ENCODE results near the gene ARSH. TPM values are rescaled to one million over a fixed set of nuclear protein-coding genes. Genes with fewer than 3 reads are reported as not detected.
"Not testable (repeated sequence)": the region's sequence is repeated elsewhere in the genome, so short reads cannot be mapped to it uniquely, and the experiment has no call there.

ARSH gene
- total RNA-seq, 1 experiment from 2014 or later: not detected

- TF ChIP-seq TCF7L2 (IDR thresholded peaks at IDR 0.05; ENCODE audit: low read depth, low read length): no peak
- TF ChIP-seq REST (IDR thresholded peaks at IDR 0.05; ENCODE audit: insufficient read depth in 1 of 2, low read depth in 2 of 2, low read length in 1 of 2): no peak
- no peak for TF ChIP-seq SIN3A (IDR thresholded peaks at IDR 0.05; ENCODE audit: borderline replicate concordance, insufficient read depth, low read depth, low read length)
- TF ChIP-seq CTCF (IDR thresholded peaks at IDR 0.05): no peak
- no peak for TF ChIP-seq POLR2AphosphoS5 (IDR thresholded peaks at IDR 0.05; ENCODE audit: low read depth, low read length)
- ChIA-PET CTCF (no interaction called here), POLR2A (no interaction called here)
- Histone ChIP-seq H3K9me3 (ENCODE audit: control insufficient read depth, insufficient read depth, low read depth, low read length) (no peaks in the 10 kb centered on the region), H3K4me1 (ENCODE audit: control insufficient read depth, insufficient read depth, low read length) (no peaks in the 10 kb centered on the region), H3K4me3 (ENCODE audit: low read depth in 2 of 2, low read length in 2 of 2) (no peak overlapping the region), H3K36me3 (ENCODE audit: control insufficient read depth, insufficient read depth, low read length) (no peaks in the 10 kb centered on the region), H3K27ac (ENCODE audit: low read length) (no peak overlapping the region), H3K27me3 (ENCODE audit: control insufficient read depth, insufficient read depth, low read length) (no peaks in the 10 kb centered on the region)
- DNase-seq (ENCODE audit: low read depth, low spot score) (no peak), ATAC-seq (no peak)
- in situ Hi-C loops (cut with HindIII; ENCODE audit: low pct_unique_long_range_greater_than_20kb, low sequenced_read_pairs) (no loop called here), intact Hi-C loops (cut with micrococcal nuclease; ENCODE audit: unreplicated experiment) (no loop called here)
- BruUV-seq (replicated peaks): no TSS peak
Measured at GRCh38 chrX:2974961-2975360, 31.4 kb upstream of the ARSH start.

- CTCF ChIA-PET; H3K36me3 ChIP-seq (ENCODE audit: control insufficient read depth, insufficient read depth, low read length); POLR2A ChIA-PET; ATAC-seq; DNase-seq (ENCODE audit: low read depth, low spot score); H3K27ac ChIP-seq (ENCODE audit: low read length); H3K27me3 ChIP-seq (ENCODE audit: control insufficient read depth, insufficient read depth, low read length); H3K9me3 ChIP-seq (ENCODE audit: control insufficient read depth, insufficient read depth, low read depth, low read length); H3K4me1 ChIP-seq (ENCODE audit: control insufficient read depth, insufficient read depth, low read length); BruUV-seq (replicated peaks); in situ Hi-C loops (cut with HindIII; ENCODE audit: low pct_unique_long_range_greater_than_20kb, low sequenced_read_pairs); intact Hi-C loops (cut with micrococcal nuclease; ENCODE audit: unreplicated experiment); H3K4me3 ChIP-seq (ENCODE audit: low read depth in 2 of 2, low read length in 2 of 2): not testable (repeated sequence)
Measured at GRCh38 chrX:2978639-2979038, 27.7 kb upstream of the ARSH start.

- no peak for ATAC-seq
- Histone ChIP-seq H3K27ac (ENCODE audit: low read length) (no peak overlapping the region), H3K27me3 (ENCODE audit: control insufficient read depth, insufficient read depth, low read length) (no peaks in the 10 kb centered on the region), H3K9me3 (ENCODE audit: control insufficient read depth, insufficient read depth, low read depth, low read length) (no peaks in the 10 kb centered on the region), H3K4me1 (ENCODE audit: control insufficient read depth, insufficient read depth, low read length) (no peaks in the 10 kb centered on the region), H3K4me3 (ENCODE audit: low read depth in 2 of 2, low read length in 2 of 2) (no peak overlapping the region), H3K36me3 (ENCODE audit: control insufficient read depth, insufficient read depth, low read length) (no peaks in the 10 kb centered on the region)
- TF ChIP-seq POLR2AphosphoS5 (IDR thresholded peaks at IDR 0.05; ENCODE audit: low read depth, low read length): no peak
- TF ChIP-seq REST (IDR thresholded peaks at IDR 0.05; ENCODE audit: insufficient read depth in 1 of 2, low read depth in 2 of 2, low read length in 1 of 2): no peak
- no peak for TF ChIP-seq SIN3A (IDR thresholded peaks at IDR 0.05; ENCODE audit: borderline replicate concordance, insufficient read depth, low read depth, low read length)
- intact Hi-C loops (cut with micrococcal nuclease; ENCODE audit: unreplicated experiment): no loop called here
- BruUV-seq (replicated peaks): no TSS peak
- in situ Hi-C loops (cut with HindIII; ENCODE audit: low pct_unique_long_range_greater_than_20kb, low sequenced_read_pairs): no loop called here
- no peak for DNase-seq (ENCODE audit: low read depth, low spot score)
- ChIA-PET CTCF (no interaction called here), POLR2A (no interaction called here)
Measured at GRCh38 chrX:2984342-2984741, 22.0 kb upstream of the ARSH start.
